Kidney glomerular epithelial cell (primary cell): ENCODE results near the gene MRPL37.

ENCODE experiments used
- DNase-seq: peaks from one replicate; lab custom pipeline; 2025; lab: John Stamatoyannopoulos, UW

MRPL37 gene

DNA sequence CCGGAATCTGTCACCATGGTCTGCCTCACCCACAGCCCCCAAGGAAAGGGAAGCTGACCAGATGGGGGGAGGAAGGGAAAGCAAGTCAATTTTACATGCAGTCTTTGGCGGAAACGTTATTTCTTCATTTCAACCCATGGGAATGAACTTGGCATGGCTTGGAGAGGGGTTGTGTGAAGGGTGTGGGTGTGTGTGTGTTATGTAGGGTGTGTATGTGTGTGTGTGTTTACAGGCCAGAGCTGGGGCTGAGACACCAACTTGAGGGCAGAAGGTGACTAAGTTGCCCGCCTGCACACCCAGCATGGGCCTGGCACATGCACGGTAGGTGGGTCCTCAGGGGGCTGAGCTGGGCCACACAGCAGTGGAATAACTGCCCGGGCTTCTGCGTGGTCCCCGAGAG lies 65.2 kb downstream of the MRPL37 start:
- no peak for DNase-seq

DNA sequence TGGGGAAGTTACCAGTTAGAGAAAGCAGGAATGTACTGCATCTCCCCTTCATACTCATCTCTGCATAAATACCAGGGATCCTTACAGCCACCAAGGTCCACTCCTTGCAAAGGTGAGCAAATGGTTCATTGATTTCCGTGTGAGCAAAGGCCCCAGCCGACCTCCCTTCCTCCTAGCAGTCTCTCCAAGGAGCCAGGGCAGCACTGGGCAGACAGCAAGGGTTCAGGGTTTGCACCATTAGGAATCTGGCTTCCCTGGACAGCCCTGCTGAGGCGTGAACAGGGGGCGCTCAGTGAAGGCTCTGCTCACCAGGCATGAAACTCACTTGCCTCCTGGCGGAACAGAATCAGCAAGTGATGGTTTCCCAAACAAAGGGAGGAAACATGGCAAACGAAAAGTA lies 65.7 kb downstream of the MRPL37 start:
- DNase-seq, result peak; percentile 17

DNA sequence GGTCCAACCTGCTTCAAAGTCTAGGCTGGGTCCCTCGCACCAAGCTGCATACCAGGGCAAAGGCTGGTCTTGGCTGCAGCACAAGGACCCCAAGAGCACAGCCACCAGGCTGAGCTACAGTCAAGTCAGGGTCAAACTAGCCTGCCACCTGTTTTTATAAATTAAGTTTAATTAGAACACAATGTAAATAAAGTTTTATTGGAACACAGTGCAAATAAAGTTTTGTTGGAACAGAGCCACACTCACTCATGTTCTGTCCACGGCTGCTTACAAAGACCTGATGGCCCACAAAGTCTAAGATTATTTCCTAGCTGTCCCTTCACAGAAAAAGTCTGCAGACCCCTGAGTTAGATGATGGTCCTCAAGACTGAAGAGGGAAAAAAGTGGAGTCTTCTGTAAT lies 66.2 kb downstream of the MRPL37 start:
- DNase-seq, result no peak

DNA sequence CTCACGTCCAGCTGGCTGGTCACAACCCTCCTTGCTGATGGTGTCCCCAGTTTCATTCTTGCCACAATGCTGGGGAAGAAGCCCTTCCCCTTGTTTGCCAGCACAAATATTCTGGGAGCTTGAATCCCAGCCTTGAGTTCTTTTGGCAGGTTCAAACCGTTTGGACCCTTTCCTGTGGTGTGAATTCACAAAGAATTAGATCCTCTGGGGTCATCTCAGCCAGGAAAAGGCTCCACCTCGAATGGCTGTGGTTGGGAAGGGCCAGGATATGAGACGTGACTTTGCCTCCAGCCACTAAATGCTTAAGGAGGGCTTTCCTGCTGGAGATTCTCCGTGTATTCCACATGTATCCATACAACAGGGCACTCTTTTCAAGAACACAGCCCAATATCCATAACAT lies 66.9 kb downstream of the MRPL37 start:
- DNase-seq, result no peak
